Stimulated activated CD8-positive, alpha-beta memory T cell treated with anti-CD3 and anti-CD28 coated beads, Interleukin-12 subunit alpha, Interleukin-12 subunit beta, amount 100 ng/mL, for 1 hour (primary cell): Measurements from ENCODE around the gene DGAT2L6.
"Not testable (repeated sequence)": the region's sequence is repeated elsewhere in the genome, so short reads cannot be mapped to it uniquely, and the experiment has no call there.

ENCODE experiments used
- DNase-seq: peaks from one replicate; pipeline ENCODE4 v3.0.0-alpha.2; 2020; ENCODE audit warnings: low read depth

The DGAT2L6 gene

DNA sequence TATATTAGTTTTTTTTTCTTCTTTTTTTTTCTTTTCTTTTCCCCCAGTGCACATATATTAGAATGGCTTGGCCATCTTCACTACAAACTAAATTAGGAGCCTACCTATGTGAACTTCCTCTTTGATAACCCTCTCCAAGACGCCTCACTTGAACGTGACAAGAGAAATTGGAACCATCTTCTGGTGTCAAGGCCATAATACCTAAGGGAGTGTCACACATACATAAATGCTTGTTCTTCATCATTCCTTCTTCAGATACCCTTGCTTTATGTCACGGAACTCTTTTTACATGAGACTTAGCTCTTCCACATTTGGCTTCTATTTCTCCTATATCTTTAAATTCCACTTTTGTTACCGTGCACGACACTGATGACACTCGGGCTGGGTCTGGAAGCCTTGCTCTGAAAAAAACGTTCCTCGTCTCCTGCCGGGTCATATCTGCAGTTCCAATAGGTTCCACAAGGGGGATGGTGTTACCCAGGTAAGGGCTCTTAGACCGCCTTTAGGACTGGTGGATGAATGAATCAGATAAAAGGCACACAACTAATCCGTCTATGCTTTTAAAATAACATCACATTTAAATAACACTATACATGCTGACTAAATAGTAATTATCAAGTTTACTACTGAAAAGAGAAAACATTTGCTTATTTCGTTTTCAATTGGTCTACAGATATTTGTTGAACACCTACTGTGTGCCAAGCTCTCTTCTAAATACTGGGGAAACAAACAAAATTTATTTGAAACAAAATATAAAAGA lies 19.9 kb downstream of the DGAT2L6 start:
- peak; percentile 45 for DNase-seq

DNA sequence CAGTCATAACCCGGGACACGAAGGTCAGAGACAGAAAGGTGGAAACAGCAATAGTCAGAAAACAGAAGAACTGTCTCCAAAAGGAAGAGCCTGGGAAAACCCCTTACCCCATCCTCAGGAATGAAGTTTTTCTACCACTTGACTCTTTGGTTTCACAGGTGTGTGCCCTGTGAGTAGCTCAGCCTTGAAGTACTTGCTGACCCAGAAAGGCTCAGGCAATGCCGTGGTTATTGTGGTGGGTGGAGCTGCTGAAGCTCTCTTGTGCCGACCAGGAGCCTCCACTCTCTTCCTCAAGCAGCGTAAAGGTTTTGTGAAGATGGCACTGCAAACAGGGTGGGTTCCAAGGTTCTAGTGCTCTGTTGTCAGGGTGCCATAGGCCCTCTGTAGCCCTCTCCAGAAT lies 24.4 kb downstream of the DGAT2L6 start:
- DNase-seq = no peak

DNA sequence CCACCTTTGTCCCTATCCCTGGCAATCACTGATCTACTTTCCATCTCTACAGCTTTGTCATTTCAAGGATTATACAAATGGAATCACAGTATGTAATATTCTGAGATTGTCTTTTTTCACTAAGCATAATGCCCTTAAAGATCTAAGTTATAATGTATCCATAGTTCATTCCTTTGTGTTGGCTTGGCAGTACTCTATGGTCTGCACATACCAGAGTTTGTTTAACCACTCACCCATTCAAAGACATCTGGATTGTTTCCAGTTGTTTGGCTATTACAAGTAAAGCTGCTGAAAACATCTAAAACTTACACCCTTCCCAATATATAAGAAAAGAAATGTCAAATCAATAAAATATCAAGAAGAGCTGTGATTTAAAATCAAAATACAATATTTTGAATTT lies 31.2 kb downstream of the DGAT2L6 start:
- no peak for DNase-seq

DNA sequence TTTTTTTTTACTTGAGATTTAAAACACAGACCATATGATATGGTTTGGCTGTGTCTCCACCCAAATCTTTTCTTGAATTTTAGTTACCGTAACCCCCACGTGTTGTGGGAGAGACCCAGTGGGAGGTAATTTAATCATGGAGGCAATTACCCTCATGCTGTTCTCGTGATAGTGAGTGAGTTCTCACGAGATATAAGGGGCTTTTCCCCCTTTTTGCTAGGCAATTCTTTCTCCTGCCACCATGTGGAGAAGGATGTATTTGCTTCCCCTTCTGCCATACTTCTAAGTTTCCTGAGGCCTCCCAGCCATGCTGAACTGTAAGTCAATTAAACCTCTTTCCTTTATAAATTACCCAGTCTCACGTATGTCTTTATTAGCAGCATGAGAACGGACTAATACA lies 32.3 kb downstream of the DGAT2L6 start:
- DNase-seq = not testable (repeated sequence)

DNA sequence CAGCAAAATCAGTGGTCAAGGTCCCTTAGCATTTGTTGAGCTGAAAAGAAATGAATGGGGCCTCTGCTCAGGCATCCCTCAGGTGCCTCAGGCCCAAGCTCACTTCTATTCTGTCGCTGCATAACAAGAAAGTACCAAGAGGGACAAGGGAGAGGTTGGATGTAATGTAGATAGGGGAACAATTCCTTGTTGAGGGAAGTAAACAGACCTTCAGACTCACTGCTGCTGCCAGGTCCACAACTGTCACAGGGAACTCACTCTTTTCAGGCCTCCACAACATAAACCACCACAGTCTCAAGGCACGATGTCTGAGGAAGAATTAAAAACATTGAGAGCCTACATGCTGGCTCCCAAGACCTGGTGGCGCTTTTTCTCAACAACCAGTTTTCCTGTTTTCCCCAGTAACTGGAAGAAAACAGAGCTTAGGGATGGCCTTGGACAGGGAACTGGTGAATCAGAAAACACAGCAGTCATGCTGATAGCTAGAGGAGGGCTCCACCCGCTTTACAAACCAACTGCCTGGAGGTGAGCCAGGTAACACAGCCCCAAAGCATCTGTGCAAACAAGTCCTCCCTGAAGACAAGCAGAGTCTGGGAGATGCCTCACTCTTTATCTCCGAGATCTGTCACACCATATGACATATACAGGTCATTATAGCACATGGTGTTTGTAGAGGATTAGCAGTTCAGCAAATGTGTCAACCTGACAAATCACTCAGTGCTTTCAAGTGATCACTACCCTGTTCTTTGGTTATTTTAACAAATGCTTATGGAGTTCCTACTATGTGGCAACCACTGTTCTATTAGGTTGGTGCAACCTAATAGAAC lies 42.9 kb downstream of the DGAT2L6 start:
- DNase-seq = no peak

DNA sequence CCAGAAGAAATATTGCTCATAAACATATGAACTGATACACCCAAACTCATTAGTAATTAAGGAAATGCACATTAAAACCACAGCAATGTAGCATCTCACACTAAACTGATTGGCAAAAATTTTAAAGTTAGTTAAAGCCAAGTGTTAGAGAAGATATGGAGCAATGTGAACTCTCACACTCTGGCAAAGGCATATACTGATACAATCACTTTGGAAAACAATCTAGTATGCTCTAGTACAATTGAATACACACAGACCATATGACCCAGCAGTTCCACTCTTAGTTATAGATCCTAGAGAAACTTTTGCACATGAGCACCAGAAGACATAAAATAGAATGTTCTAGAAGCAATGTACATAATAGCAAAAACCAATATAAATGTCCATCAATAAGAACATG lies 48.8 kb downstream of the DGAT2L6 start:
- no peak for DNase-seq

DNA sequence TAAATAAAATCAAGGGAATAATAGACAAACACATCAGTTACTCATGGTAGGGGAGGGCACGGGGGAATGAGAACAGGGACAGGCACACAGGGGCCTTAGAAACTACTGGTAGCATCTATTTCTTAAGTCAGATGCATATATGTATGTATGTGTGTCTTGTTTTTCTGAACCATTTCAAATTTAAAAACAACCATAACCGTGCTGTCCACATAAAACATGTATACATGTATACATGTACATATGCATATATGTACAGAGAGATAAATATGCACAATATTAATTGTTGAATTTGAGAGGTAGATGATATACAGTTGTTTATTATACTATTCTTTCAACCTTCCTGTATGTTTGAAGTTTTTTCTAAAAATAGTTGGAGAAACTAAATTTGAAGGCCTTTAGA lies 49.4 kb downstream of the DGAT2L6 start:
- no peak for DNase-seq

DNA sequence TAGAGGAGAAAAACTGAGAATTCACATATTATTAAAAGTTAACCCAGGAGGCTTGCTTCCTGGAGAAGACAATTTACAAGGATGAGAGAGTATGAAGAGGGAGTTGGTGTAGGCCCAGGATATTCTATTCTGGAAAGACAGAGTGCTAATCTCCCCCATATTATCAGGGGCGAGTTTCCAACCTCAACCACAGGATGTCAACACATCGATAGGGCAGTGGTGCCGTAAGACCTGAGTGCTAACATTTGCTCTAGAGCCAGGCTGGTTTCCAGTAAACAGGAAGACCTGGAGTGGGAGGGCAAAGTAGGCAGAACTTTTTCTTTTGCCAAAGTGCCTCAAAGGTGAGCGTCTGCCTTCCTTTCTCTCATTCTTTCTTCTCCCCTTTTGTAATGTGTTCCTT lies 54.4 kb downstream of the DGAT2L6 start:
- DNase-seq = no peak

DNA sequence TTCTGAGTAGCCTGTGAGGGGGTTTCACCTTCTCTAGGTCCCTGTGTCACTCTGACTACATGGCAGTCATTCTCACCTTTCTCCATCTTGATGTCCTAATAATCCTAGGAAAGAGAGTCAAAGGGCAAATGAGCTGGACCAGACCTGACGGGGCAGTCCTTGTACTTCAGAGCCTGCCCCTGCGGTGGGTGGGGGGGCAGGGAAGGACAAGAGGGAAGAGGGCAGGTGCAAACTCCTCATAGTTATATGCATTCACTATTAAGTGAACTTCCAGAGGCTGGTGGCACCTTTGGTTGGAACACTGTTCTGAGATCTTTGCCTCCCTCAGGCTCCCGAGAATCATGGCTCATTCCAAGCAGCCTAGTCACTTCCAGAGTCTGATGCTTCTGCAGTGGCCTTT lies 57.1 kb downstream of the DGAT2L6 start, which contains the start of gene AWAT1:
Gene AWAT1, plus strand, starts transcription at position 301 of the 400 bp plus-strand sequence. Its CDS starts 41 bp downstream, at position 342.
- DNase-seq = no peak

DNA sequence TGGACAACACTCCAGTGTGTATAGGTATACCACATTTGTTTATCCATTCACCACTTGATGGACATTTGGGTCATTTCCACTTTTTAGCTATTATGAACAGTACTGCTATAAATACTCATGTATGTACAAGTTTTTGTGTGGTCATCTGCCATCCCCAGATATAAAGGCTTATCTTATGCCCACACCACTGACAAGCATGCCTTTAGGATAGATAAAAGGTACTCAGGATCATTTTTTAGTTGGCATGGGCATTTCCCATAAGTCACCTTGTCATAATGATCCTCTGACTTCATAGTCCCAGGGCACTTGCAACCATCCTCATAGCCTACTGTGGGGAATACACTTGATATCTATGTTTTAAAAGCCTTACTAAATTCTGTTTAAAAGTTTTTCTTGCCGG lies 63.5 kb downstream of the DGAT2L6 start:
- DNase-seq = no peak

DNA sequence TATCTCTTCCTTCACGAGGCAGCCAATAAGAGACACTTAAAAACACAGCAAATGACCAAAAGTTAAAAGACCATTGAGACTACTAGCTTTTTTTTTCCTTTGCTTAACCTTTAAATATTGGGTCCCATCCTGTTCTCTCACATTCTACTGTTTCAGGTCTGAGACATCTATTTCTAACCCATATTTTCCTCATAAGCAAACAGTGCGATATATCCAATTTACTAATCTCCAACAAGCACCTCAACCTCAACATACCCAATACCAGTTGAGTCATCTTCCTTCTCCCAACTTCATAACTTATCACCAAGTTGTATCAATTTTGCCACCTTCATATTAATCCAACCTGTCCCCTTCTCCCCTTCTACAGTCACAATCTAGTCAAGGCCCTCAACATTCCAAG lies 64.2 kb downstream of the DGAT2L6 start:
- DNase-seq = no peak

DNA sequence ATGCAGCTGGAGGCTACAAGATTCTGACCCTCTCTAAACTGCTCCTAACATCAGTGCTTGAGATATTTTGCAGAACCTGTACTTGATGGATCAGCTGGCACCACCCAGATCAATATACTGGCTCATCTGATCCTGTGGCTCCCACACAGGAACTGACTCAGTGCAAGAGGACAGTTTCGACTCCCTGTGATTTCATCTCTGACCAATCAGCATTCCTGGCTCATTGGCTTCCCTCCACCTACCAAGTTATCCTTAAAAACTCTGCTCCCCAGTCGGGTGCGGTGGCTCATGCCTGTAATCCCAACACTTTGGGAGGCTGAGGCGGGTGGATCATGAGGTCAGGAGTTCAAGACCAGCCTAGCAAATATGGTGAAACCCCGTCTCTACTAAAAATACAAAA lies 66.3 kb downstream of the DGAT2L6 start:
- not testable (repeated sequence) for DNase-seq

DNA sequence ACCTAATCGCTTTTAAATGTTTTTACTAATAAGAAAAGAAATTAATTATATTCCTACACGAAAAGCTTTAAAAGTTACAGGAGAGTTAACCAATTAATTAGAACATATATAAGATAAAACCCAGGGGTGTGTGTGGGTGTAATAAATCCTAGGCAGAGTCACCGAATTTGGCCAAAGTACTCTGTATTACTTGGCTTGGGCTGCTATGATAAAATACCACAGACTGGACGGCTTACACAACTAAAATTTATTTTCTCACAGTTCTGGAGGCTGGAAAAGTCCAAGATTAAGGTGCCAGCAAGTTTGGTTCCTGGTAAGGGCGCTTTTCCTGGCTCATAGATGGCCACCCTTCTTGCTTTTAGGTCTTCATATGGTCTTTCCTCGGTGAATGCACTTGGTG lies 67.6 kb downstream of the DGAT2L6 start:
- DNase-seq = no peak

DNA sequence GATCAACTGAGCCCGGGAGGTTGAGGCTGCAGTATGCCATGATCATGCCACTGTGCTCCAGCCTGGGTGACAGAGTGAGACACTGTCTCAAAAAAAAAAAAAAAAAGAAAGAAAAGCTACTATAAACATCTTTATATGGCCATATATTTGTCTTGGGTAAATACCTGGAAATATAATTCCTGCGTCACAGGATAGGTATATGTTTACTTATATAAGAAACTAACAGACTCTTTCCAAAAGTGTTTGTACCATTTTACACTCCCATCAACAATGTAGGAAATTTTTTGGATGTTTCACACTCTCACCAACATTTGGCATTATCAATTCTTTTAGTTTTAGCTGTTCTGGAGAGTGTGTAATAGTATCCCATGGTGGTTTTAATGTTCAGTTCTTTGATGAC lies 70.0 kb downstream of the DGAT2L6 start:
- DNase-seq = no peak

DNA sequence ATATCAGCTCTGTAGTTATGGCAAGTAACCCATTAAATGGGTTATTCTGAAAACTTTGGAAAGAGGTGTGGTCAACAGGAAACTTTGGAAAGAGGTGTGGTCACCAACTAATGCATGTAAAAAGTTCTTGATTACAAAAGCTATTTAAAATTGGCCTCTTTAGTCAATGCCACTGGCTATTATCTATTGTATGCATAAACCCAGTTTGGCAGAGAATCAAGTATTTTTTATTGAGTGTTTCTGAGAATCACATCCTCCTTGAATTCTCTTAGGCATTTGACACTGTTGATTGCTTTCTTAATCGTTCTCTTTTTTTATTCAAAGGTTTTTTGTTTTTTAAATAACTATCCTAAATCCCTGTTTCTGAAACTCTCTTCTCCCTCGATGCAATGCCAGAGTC lies 75.2 kb downstream of the DGAT2L6 start:
- no peak for DNase-seq

DNA sequence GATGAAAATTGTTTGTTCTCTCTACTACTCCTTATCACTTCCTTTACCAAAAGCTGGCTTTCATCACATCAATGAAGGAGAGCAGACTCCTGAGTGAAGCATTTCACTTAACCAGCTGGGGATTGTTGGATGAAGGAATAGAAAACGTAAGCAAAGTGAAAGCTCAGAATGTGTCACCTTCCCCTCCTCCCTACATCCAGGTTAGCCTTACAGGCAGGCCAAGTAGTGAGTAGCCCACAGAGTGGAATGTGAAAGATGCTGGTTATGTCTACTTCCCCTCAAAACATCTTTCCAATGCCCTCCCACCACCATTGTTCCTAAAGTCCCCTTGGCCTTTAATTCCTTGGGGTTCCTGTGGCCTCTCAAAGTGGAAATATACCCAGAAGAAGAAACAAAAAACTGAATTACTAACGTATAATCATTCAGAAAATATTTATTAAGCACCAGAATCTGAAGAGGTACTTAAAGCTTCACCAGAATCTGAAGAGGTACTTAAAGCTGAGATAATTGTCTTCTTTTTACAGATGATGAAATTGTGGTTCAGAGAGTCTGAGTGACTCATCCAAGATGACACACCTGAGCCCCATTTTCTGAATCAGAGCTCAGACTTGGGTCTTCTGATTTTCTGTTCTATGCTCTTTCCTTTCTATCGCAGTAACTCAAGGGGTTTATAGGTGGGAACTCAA lies 76.2 kb downstream of the DGAT2L6 start:
- DNase-seq = no peak

DNA sequence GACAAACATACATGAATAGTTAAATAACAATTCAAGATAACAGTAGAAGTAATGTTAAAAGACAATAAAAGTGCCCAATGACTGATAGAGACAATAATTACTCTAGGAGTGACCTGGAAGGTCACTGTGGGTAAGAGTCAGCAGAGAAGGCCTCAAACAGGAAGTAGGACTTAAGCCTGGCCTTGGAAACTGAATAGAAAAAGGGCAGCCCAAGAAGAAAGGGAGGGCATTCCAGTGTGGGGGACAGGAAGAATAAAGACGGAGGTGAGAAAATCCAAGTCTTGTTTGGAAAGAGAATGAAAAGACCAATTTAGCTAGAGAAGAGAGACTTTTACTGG lies 76.7 kb downstream of the DGAT2L6 start:
- no peak for DNase-seq

DNA sequence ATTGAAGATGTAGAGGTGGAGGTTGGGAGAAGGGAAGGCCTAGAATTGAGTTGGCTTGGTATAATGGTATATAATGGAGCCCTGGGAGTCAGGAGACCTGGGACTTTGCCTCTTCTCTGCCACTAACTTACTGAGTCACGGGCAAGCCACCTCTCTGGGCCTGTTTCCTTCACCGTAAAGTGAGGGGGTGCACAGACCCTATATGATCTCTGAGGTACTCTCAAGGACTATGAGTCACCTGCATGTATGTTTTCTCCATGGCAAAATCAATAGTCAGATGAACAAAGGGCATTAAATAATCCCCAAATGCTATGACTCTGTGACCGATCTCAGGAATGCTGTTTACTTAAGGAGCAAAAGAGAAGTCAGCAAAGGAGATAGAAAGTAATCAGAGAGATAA lies 77.6 kb downstream of the DGAT2L6 start:
- DNase-seq = no peak
